Endothelial cell of umbilical vein (primary cell): Measurements from ENCODE around the gene NARS2. TPM values are rescaled to one million over a fixed set of nuclear protein-coding genes. Genes with fewer than 3 reads are reported as not detected.

ENCODE experiments used
- BruUV-seq: library from RNA; stranded (reverse); fragments of 400-500 nt; replicated peaks from 2 replicates; lab custom pipeline; 2021; lab: Mats Ljungman, UMichigan
- CTCF ChIA-PET: fragments of 300-600, 350-600 bp; sonication (Branson Sonifier 250); formaldehyde crosslinking; loops from one replicate; lab custom pipeline; 2021; ENCODE audit warnings: antibody characterized with exemption, inconsistent platforms; lab: Charles Lee
- POLR2A ChIA-PET: fragments of 300-600, 350-600 bp; sonication (Branson Sonifier 250); formaldehyde crosslinking; loops from one replicate; lab custom pipeline; 2021; ENCODE audit warnings: antibody characterized with exemption, inconsistent platforms; lab: Charles Lee
- DNase-seq: peaks from one replicate; pipeline ENCODE4 v3.0.0-alpha.2; 2011; ENCODE audit warnings: low read depth, low spot score
- FAIRE-seq: peaks from 2 replicates; lab custom pipeline; 2011; peaks lifted over from hg19 to GRCh38; lab: Jason Lieb, UNC
- H2AFZ ChIP-seq: 2 replicates; pipeline ENCODE4 v1.6.0; 2012; ENCODE audit warnings: low read depth, low read length, control low read depth, inconsistent platforms
- H3K27ac ChIP-seq: 2 replicates; pipeline ENCODE4 v1.5.1; 2011; ENCODE audit warnings: low read depth, mild to moderate bottlenecking, control low read depth, low read length, moderate library complexity; ENCODE audit not compliant: insufficient read depth
- H3K27me3 ChIP-seq, 2 experiments: 2 replicates each; pipeline versions ENCODE4 v1.6.0 to v1.6.1; 2011; ENCODE audit warnings: low read length in 2 of 2, mixed read lengths in 1 of 2; ENCODE audit not compliant: control insufficient read depth in 2 of 2, insufficient read depth in 2 of 2
- H3K36me3 ChIP-seq, 2 experiments: 2 replicates in 1 of 2; 3 replicates in 1 of 2; pipeline ENCODE4 v1.5.1; 2011; ENCODE audit warnings: low read length in 2 of 2, mild to moderate bottlenecking in 1 of 2, moderate library complexity in 1 of 2; ENCODE audit not compliant: control insufficient read depth in 2 of 2, insufficient read depth in 2 of 2; ENCODE audit errors: extremely low read depth in 1 of 2
- H3K4me1 ChIP-seq: 3 replicates; pipeline ENCODE4 v1.5.1; 2011; ENCODE audit warnings: mild to moderate bottlenecking, low read length; ENCODE audit not compliant: control insufficient read depth, insufficient read depth; ENCODE audit errors: extremely low read depth
- H3K4me2 ChIP-seq: 2 replicates; pipeline ENCODE4 v1.6.1; 2011; ENCODE audit warnings: low read length, control low read depth, mixed read lengths; ENCODE audit not compliant: insufficient read depth
- H3K4me3 ChIP-seq, 3 experiments: fragments of 200-600 bp in 1 of 3; sonication (generic), shearing (Covaris generic) in 1 of 3; replicated peaks in 1 of 3; 2 replicates each; pipeline ENCODE4 v1.5.1; 2011 to 2016; ENCODE audit warnings: control low read depth in 3 of 3, low read length in 3 of 3, mild to moderate bottlenecking in 2 of 3, inconsistent platforms in 1 of 3, low read depth in 1 of 3, moderate library complexity in 1 of 3; ENCODE audit not compliant: insufficient read depth in 1 of 3
- H3K79me2 ChIP-seq: 2 replicates; pipeline ENCODE4 v1.6.0; 2012; ENCODE audit warnings: low read length, inconsistent platforms; ENCODE audit not compliant: control insufficient read depth, insufficient read depth
- H3K9ac ChIP-seq: replicated peaks from 2 replicates; pipeline ENCODE3; 2011; ENCODE audit warnings: low read length, control low read depth; ENCODE audit not compliant: insufficient read depth; ENCODE audit errors: extremely low read depth
- H3K9me1 ChIP-seq: replicated peaks from 3 replicates; pipeline ENCODE4 v1.6.0; 2011; ENCODE audit warnings: mild to moderate bottlenecking, low read length; ENCODE audit not compliant: control insufficient read depth, insufficient read depth; ENCODE audit errors: extremely low read depth
- H3K9me3 ChIP-seq: replicated peaks from 2 replicates; pipeline ENCODE4 v1.5.1; 2012; ENCODE audit warnings: low read length, inconsistent platforms; ENCODE audit not compliant: control insufficient read depth, insufficient read depth
- H4K20me1 ChIP-seq: replicated peaks from 2 replicates; pipeline ENCODE3; 2011; ENCODE audit warnings: mild to moderate bottlenecking, low read length; ENCODE audit not compliant: control insufficient read depth, insufficient read depth; ENCODE audit errors: extremely low read depth
- EZH2 ChIP-seq: IDR thresholded peaks from 2 replicates; pipeline ENCODE4 v1.6.1; 2012; ENCODE audit warnings: borderline replicate concordance, low read depth, mild to moderate bottlenecking, moderate library complexity, low read length, inconsistent platforms; ENCODE audit not compliant: severe bottlenecking
- FOS ChIP-seq: IDR thresholded peaks from 2 replicates; pipeline ENCODE4 v1.6.1; 2011; ENCODE audit warnings: mild to moderate bottlenecking, low read length, moderate library complexity, borderline replicate concordance; ENCODE audit not compliant: insufficient read depth
- GATA2 ChIP-seq: IDR thresholded peaks from 2 replicates; pipeline ENCODE4 v1.7.0; 2011; ENCODE audit warnings: low read depth, mild to moderate bottlenecking, moderate library complexity, mixed read lengths, low read length; ENCODE audit not compliant: insufficient read length, insufficient read depth
- JUN ChIP-seq: IDR thresholded peaks from 2 replicates; pipeline ENCODE4 v1.6.1; 2011; ENCODE audit warnings: borderline replicate concordance, low read depth; ENCODE audit not compliant: insufficient read length, insufficient read depth
- MYC ChIP-seq: IDR thresholded peaks from one replicate; pipeline ENCODE4 v1.6.1; 2011; ENCODE audit warnings: mild to moderate bottlenecking, low read depth, low read length
- POLR2A ChIP-seq: IDR thresholded peaks from 2 replicates; pipeline ENCODE4 v1.6.1; 2012; ENCODE audit warnings: low read depth, mild to moderate bottlenecking, control low read depth, low read length
- POLR2AphosphoS5 ChIP-seq: IDR thresholded peaks from 2 replicates; pipeline ENCODE4 v1.6.1; 2012; ENCODE audit warnings: low read depth, mild to moderate bottlenecking, control low read depth, low read length, moderate library complexity; ENCODE audit not compliant: insufficient read depth
- dilution Hi-C: fragments of 300-500 bp; cut with MboI; formaldehyde crosslinking; loops from one replicate; pipeline ENCODE4 v1.15.0; 2019; ENCODE audit warnings: low sequenced_read_pairs; ENCODE audit not compliant: extremely low pct_ligation_motif_present
- intact Hi-C: fragments of 100-400 bp; cut with micrococcal nuclease; formaldehyde crosslinking; loops from one replicate; pipeline ENCODE4 v1.10.0; 2022
- polyA plus RNA-seq, 4 experiments: library from polyadenylated mRNA; depleted of rRNA in 3 of 4; stranded (reverse) in 3 of 4; unstranded in 1 of 4; fragments of >200 nt; gene quantifications; 2 replicates each; pipeline versions ENCODE4 v1.2.1 to v1.2.3, GENCODE V29; 2011 to 2012; ENCODE audit warnings: missing spikeins in 1 of 4
- total RNA-seq: library from RNA; stranded (reverse); gene quantifications from 2 replicates; pipeline ENCODE4 v1.2.3, GENCODE V29; 2021
- TF ChIP-seq, protein P1 (sequence below): IDR thresholded peaks from 2 replicates; pipeline ENCODE4 v1.6.1; 2011; ENCODE audit not compliant: insufficient read depth, insufficient read length
- TF ChIP-seq, protein P2 (sequence below), 2 donors: IDR thresholded peaks; 1 replicate in 1 of 2; 2 replicates in 1 of 2; pipeline ENCODE4 v1.5.1; 2011; ENCODE audit warnings: low read length in 2 of 2, mild to moderate bottlenecking in 2 of 2, moderate library complexity in 2 of 2, control low read depth in 1 of 2, inconsistent platforms in 1 of 2, low read depth in 1 of 2; ENCODE audit not compliant: insufficient read depth in 1 of 2; ENCODE audit errors: extremely low read depth in 1 of 2

The NARS2 gene
- total and polyA plus RNA-seq, 2 donors (not counting 3 experiments of a cell fraction or from before 2014, with no cell fraction given): 6.9 to 16.7 TPM

DNA sequence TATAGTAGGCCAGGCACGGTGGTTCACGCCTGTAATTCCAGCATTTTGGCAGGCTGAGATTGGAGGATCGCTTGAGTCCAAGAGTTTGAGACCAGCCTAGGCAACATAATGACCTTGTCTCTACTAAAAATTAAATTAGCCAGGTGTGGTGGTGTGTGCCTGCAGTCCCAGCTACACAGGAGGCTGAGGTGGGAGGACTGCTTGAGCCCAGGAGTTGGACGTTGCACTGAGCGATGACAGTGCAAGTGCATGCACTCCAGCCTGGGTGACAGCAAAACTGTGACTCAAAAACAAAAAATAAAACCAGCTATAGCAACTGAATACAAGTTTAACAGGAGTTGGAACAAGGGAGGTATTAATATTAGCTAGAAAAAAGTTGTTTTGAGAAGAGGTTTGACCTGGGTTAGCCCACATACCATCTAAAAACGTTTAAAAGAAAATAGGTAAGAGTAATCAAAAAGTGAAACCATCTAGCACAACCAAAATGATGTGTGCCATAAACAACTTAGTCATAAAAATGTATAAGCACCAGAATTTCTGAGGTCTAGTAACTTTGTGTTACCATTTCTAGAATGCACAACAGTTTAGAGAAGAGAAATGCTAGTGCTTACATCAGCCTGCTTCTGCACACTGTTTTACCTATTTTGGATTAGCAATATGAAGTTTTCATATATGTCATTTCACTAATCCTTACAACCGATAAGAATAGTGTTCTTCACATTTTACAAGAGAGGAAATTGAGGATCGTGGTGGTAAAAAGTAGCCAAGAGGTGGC is 26.5 kb downstream of the NARS2 start:
- no peak overlapping the region for H3K27ac ChIP-seq
- no peak overlapping the region for H3K9ac ChIP-seq
- dilution Hi-C loops: no loop called here
- ChIA-PET POLR2A (no interaction called here), CTCF (interaction anchor here (1.2 to 2.1 kb wide), 3 partner anchors 10 to 116 kb away, joined by 3 to 9 read pairs (median 5); no protein-coding TSS in a partner anchor)
- no TSS peak for BruUV-seq
- no peaks in the 10 kb centered on the region for H3K36me3 ChIP-seq
- intact Hi-C loops: no loop called here
- H4K20me1 ChIP-seq: no peaks in the 10 kb centered on the region
- H3K4me1 ChIP-seq: no peaks in the 10 kb centered on the region
- H2AFZ ChIP-seq: no peak overlapping the region
- H3K9me1 ChIP-seq: no peaks in the 10 kb centered on the region
- no peaks in the 10 kb centered on the region for H3K79me2 ChIP-seq
- DNase-seq (no peak), FAIRE-seq (no peak)
- H3K27me3 ChIP-seq: no peaks in the 10 kb centered on the region
- TF ChIP-seq, protein P1, sequence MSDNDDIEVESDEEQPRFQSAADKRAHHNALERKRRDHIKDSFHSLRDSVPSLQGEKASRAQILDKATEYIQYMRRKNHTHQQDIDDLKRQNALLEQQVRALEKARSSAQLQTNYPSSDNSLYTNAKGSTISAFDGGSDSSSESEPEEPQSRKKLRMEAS: no peak
- no peak for TF ChIP-seq MYC
- no peak for TF ChIP-seq POLR2A
- TF ChIP-seq, protein P2, sequence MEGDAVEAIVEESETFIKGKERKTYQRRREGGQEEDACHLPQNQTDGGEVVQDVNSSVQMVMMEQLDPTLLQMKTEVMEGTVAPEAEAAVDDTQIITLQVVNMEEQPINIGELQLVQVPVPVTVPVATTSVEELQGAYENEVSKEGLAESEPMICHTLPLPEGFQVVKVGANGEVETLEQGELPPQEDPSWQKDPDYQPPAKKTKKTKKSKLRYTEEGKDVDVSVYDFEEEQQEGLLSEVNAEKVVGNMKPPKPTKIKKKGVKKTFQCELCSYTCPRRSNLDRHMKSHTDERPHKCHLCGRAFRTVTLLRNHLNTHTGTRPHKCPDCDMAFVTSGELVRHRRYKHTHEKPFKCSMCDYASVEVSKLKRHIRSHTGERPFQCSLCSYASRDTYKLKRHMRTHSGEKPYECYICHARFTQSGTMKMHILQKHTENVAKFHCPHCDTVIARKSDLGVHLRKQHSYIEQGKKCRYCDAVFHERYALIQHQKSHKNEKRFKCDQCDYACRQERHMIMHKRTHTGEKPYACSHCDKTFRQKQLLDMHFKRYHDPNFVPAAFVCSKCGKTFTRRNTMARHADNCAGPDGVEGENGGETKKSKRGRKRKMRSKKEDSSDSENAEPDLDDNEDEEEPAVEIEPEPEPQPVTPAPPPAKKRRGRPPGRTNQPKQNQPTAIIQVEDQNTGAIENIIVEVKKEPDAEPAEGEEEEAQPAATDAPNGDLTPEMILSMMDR (IDR thresholded peaks at IDR 0.05; ENCODE audit: extremely low read depth in 1 of 2, insufficient read depth in 1 of 2, low read depth in 1 of 2, low read length in 2 of 2): no peak
- TF ChIP-seq JUN: no peak
- TF ChIP-seq FOS: no peak
- no peak for TF ChIP-seq POLR2AphosphoS5
- no peak for TF ChIP-seq GATA2
- no peak for TF ChIP-seq EZH2
- H3K4me2 ChIP-seq: no peak overlapping the region
- no peak overlapping the region for H3K4me3 ChIP-seq
- H3K9me3 ChIP-seq: no peaks in the 10 kb centered on the region
